Renal cortical epithelial cell (primary cell): ENCODE data around the gene OPTN. TPM values are rescaled to one million over a fixed set of nuclear protein-coding genes. Genes with fewer than 3 reads are reported as not detected.

Experiments
- DNase-seq: peaks from one replicate; pipeline ENCODE4 v3.0.0-alpha.2; 2011; ENCODE audit warnings: low read depth
- total RNA-seq: library from RNA; depleted of rRNA; stranded (reverse); fragments of >200 nt; gene quantifications from 2 replicates; pipeline ENCODE4 v1.2.3, GENCODE V29; 2014

OPTN gene
- total RNA-seq, 1 donor from 2014 or later: 129 TPM

DNA sequence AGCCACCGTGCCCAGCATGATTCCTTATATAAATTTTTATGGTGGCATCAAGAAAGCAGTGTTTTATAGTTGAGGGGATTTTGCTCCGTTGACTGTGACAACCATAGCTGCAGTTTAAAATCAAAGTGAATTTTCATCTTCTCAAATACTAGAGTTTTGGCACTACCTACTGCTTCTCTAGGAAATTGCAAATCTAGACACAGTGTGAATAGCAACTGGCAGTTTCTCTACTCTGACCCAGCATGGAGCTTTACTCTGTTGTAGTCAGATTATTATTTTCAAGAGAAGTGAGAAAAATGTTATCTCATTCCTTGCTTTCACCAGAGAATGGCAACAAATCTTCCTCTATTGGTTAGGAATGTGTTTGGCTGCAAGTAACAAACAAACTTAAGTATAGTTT, 84.3 kb downstream of the OPTN start:
- no peak for DNase-seq

GRCh38 chr10:13184730-13185514, 85.0 kb downstream of the OPTN start:
- DNase-seq: no peak

DNA sequence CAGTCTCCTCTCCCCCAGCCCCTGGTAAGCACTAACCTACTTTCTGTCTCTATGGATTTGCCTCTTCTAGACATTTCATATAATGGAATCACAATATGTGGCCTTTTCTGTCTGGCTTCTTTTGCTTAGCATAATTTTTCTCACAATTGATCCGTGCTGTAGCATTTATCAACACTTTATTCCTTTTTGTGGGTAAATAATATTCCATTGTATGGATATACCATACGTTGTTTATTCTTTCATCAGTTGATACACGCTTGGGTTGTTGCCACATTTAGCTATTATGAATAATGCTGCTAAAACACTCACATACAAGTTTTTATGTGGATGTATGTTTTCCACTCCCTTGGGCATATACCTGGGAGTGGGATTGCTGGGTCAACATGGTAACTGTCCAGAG, 87.2 kb downstream of the OPTN start:
- no peak for DNase-seq

Other genes starting within 250 kb of the OPTN start
- under 0.01 TPM in 1 of 2 replicates, not detected in the other for gene CCDC3, start 98.5 kb upstream of the OPTN start, total RNA-seq
- 0.55 and 6.8 TPM in 2 replicates for gene MCM10, start 61.4 kb downstream of the OPTN start, total RNA-seq
- not detected in 2 replicates for gene UCMA, start 134.2 kb downstream of the OPTN start, total RNA-seq
- 11.6 and 25.1 TPM in 2 replicates for gene PHYH, start 199.9 kb downstream of the OPTN start, total RNA-seq
- 29.0 and 42.9 TPM in 2 replicates for gene SEPHS1, start 248.1 kb downstream of the OPTN start, total RNA-seq